Measurements from ENCODE around the gene SURF4.
"Not testable (repeated sequence)": the region's sequence is repeated elsewhere in the genome, so short reads cannot be mapped to it uniquely, and the experiment has no call there.

The SURF4 gene

GRCh38 chr9:133331641-133332380, 44.0 kb downstream of the SURF4 start:
- DNase-seq: no peak

GRCh38 chr9:133331221-133331620, 44.6 kb downstream of the SURF4 start:
- DNase-seq: no peak

GRCh38 chr9:133329306-133330156, 46.3 kb downstream of the SURF4 start:
- not testable (repeated sequence) for DNase-seq

- DNase-seq: no peak
These were observed 47.9 kb downstream of the SURF4 start for GRCh38 chr9:133327834-133328484.

- DNase-seq: not testable (repeated sequence)
These were observed 48.8 kb downstream of the SURF4 start for GRCh38 chr9:133327021-133327420.

- no peak for DNase-seq
These were observed 51.7 kb downstream of the SURF4 start for GRCh38 chr9:133323991-133324703.

- no peak for DNase-seq
These were observed 52.6 kb downstream of the SURF4 start for GRCh38 chr9:133323211-133323610.

GRCh38 chr9:133322701-133323100, 53.2 kb downstream of the SURF4 start:
- DNase-seq: no peak

GRCh38 chr9:133321411-133321935, 54.4 kb downstream of the SURF4 start:
- DNase-seq: no peak

- no peak for DNase-seq
These were observed 55.4 kb downstream of the SURF4 start for GRCh38 chr9:133320421-133320881.

- not testable (repeated sequence) for DNase-seq
These were observed 58.3 kb downstream of the SURF4 start for GRCh38 chr9:133317551-133317950.

- no peak for DNase-seq
These were observed 59.9 kb downstream of the SURF4 start for GRCh38 chr9:133315997-133316396.

Measured in stimulated activated CD4-positive, alpha-beta T cell treated with anti-CD3 and anti-CD28 coated beads, Interleukin-4, amount 100 ng/mL, for 1 hour (primary cell).